Vagina (tissue), 2 donors: ENCODE results near the gene IFT43. TPM values are rescaled to one million over a fixed set of nuclear protein-coding genes. Genes with fewer than 3 reads are reported as not detected.

Source experiments
- DNase-seq, 2 donors: peaks; one replicate each; pipeline ENCODE4 v3.0.0-alpha.2; 2017; ENCODE audit errors: extremely low spot score in 2 of 2
- H3K27ac ChIP-seq: fragments of 200-600 bp; sonication (generic); one replicate; pipeline ENCODE4 v1.5.1; 2019
- H3K27me3 ChIP-seq: fragments of 200-600 bp; sonication (generic); one replicate; pipeline ENCODE4 v1.5.1; 2019
- H3K36me3 ChIP-seq, 2 donors: fragments of 200-600 bp; sonication (generic); one replicate each; pipeline ENCODE4 v1.5.1; 2017 to 2019
- H3K4me1 ChIP-seq: fragments of 200-600 bp; sonication (generic); one replicate; pipeline ENCODE4 v1.5.1; 2019
- H3K4me3 ChIP-seq, 2 donors: fragments of 200-600 bp; sonication (generic); 1 replicate in 1 of 2; 2 replicates in 1 of 2; pipeline ENCODE4 v1.5.1; 2016 to 2019
- H3K9me3 ChIP-seq: fragments of 200-600 bp; sonication (generic); one replicate; pipeline ENCODE4 v1.5.1; 2019
- CTCF ChIP-seq, 3 experiments: fragments of 450-650 bp in 2 of 3; fragments of 200-600 bp in 1 of 3; sonication (generic) in 1 of 3; IDR thresholded peaks; one replicate each; pipeline ENCODE4 v1.5.1; 2017 to 2019; ENCODE audit warnings: antibody characterized with exemption in 3 of 3, mild to moderate bottlenecking in 2 of 3, moderate library complexity in 2 of 3
- POLR2A ChIP-seq, 2 donors: fragments of 450-650 bp; IDR thresholded peaks; one replicate each; pipeline ENCODE4 v1.6.1; 2017; ENCODE audit warnings: antibody characterized with exemption in 2 of 2, mild to moderate bottlenecking in 2 of 2, moderate library complexity in 2 of 2
- POLR2AphosphoS5 ChIP-seq, 2 donors: sonication (generic); formaldehyde crosslinking; IDR thresholded peaks; one replicate each; pipeline ENCODE4 v1.9.0; 2017; ENCODE audit warnings: antibody characterized with exemption in 2 of 2, mild to moderate bottlenecking in 2 of 2, low read depth in 1 of 2; ENCODE audit not compliant: insufficient read depth in 1 of 2
- intact Hi-C: fragments of 100-400 bp; cut with DNase I; formaldehyde crosslinking; loops from one replicate; pipeline ENCODE4 v1.15.1; 2023
- total RNA-seq: library from RNA; depleted of rRNA; stranded (reverse); fragments of >200 nt; gene quantifications from one replicate; pipeline ENCODE4 v1.2.3, GENCODE V29; 2016

The IFT43 gene
- total RNA-seq, 1 donor from 2014 or later, result 47.4 TPM

- Histone ChIP-seq H3K27me3 (no peaks in the 10 kb centered on the region), H3K36me3 (no peaks in the 10 kb centered on the region), H3K9me3 (no peaks in the 10 kb centered on the region), H3K4me3 (no peak overlapping the region), H3K27ac (no peak overlapping the region), H3K4me1 (peaks cover 9% of the 10 kb centered on the region)
- intact Hi-C loops, result no loop called here
- DNase-seq, result no peak
- no peak for TF ChIP-seq POLR2AphosphoS5 (IDR thresholded peaks at IDR 0.05; ENCODE audit: insufficient read depth in 1 of 2, low read depth in 1 of 2)
- no peak for TF ChIP-seq CTCF (IDR thresholded peaks at IDR 0.05)
- TF ChIP-seq POLR2A (IDR thresholded peaks at IDR 0.05), result no peak
Observed at GRCh38 chr14:76096257-76096656, 110.7 kb downstream of the IFT43 start.

- Histone ChIP-seq H3K4me1 (peaks cover 14% of the 10 kb centered on the region), H3K36me3 (no peaks in the 10 kb centered on the region), H3K9me3 (no peaks in the 10 kb centered on the region), H3K27me3 (no peaks in the 10 kb centered on the region), H3K27ac (no peak overlapping the region), H3K4me3 (no peak overlapping the region)
- intact Hi-C loops, result no loop called here
- TF ChIP-seq CTCF (IDR thresholded peaks at IDR 0.05) (no peak), POLR2AphosphoS5 (IDR thresholded peaks at IDR 0.05; ENCODE audit: insufficient read depth in 1 of 2, low read depth in 1 of 2) (no peak), POLR2A (IDR thresholded peaks at IDR 0.05) (no peak)
- no peak for DNase-seq
Observed at GRCh38 chr14:76097547-76097946, 112.0 kb downstream of the IFT43 start.

GRCh38 chr14:76098047-76098446, 112.5 kb downstream of the IFT43 start:
- H3K9me3 ChIP-seq, result no peaks in the 10 kb centered on the region
- H3K36me3 ChIP-seq, result no peaks in the 10 kb centered on the region
- intact Hi-C loops, result no loop called here
- no peak overlapping the region for H3K27ac ChIP-seq
- TF ChIP-seq POLR2AphosphoS5 (IDR thresholded peaks at IDR 0.05; ENCODE audit: insufficient read depth in 1 of 2, low read depth in 1 of 2) (no peak), POLR2A (IDR thresholded peaks at IDR 0.05) (no peak), CTCF (IDR thresholded peaks at IDR 0.05) (no peak)
- H3K27me3 ChIP-seq, result no peaks in the 10 kb centered on the region
- peaks cover 14% of the 10 kb centered on the region for H3K4me1 ChIP-seq
- no peak overlapping the region for H3K4me3 ChIP-seq
- DNase-seq, result no peak

- Histone ChIP-seq H3K4me3 (no peak overlapping the region), H3K9me3 (no peaks in the 10 kb centered on the region), H3K27ac (no peak overlapping the region), H3K36me3 (no peaks in the 10 kb centered on the region), H3K4me1 (peaks cover 14% of the 10 kb centered on the region), H3K27me3 (no peaks in the 10 kb centered on the region)
- no peak for DNase-seq
- no peak for TF ChIP-seq POLR2AphosphoS5 (IDR thresholded peaks at IDR 0.05; ENCODE audit: insufficient read depth in 1 of 2, low read depth in 1 of 2)
- intact Hi-C loops, result no loop called here
Observed at GRCh38 chr14:76098916-76099675, 113.5 kb downstream of the IFT43 start.

- intact Hi-C loops, result no loop called here
- TF ChIP-seq POLR2A (IDR thresholded peaks at IDR 0.05) (no peak), POLR2AphosphoS5 (IDR thresholded peaks at IDR 0.05; ENCODE audit: insufficient read depth in 1 of 2, low read depth in 1 of 2) (no peak), CTCF (IDR thresholded peaks at IDR 0.05) (no peak)
- no peak for DNase-seq
- Histone ChIP-seq H3K36me3 (no peaks in the 10 kb centered on the region), H3K4me3 (no peak overlapping the region), H3K27me3 (no peaks in the 10 kb centered on the region), H3K27ac (no peak overlapping the region), H3K4me1 (peaks cover 14% of the 10 kb centered on the region), H3K9me3 (no peaks in the 10 kb centered on the region)
Observed at GRCh38 chr14:76100236-76100635, 114.7 kb downstream of the IFT43 start.
